HG02870 (cell line): Measurements from ENCODE around the gene BRSK2.
"Not testable (repeated sequence)": the region's sequence is repeated elsewhere in the genome, so short reads cannot be mapped to it uniquely, and the experiment has no call there.

ENCODE experiments used
- ATAC-seq: cut with Tn5 transposase; IDR thresholded peaks from one replicate; pipeline ENCODE4 v1.9.1; 2021; ENCODE audit warnings: mild to moderate bottlenecking, moderate library complexity; ENCODE audit not compliant: unreplicated experiment

BRSK2 gene

GRCh38 chr11:1507381-1508140, 117.8 kb downstream of the BRSK2 start:
- ATAC-seq: no peak

GRCh38 chr11:1508491-1508891, 118.8 kb downstream of the BRSK2 start:
- no peak for ATAC-seq

- no peak for ATAC-seq
These were observed 119.3 kb downstream of the BRSK2 start for GRCh38 chr11:1508986-1509385.

DNA sequence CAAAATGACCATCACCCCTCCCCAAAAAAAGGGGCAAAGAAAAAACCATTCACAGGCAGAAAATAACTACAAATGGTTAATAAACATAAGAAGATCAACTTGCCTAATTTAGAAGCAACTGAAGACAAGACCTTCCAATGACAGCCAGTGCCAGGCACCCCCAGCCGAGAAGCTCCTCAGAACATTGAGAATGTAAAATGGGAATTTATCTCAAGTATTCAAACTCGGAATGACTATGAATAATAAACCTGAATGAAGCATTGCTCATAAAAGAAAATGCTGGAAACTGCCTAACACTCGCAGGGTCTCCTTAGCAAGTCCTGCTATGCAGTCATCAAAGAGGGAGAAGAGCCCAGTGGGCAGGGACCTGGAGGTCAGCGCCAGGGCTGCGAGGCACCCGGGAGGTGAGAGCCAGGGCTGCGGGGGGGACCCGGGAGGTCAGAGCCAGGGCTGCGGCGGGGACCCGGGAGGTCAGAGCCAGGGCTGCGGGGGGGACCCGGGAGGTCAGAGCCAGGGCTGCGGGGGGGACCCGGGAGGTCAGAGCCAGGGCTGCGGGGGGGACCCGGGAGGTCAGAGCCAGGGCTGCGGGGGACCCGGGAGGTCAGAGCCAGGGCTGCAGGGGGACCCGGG, 120.0 kb downstream of the BRSK2 start:
- no peak for ATAC-seq

DNA sequence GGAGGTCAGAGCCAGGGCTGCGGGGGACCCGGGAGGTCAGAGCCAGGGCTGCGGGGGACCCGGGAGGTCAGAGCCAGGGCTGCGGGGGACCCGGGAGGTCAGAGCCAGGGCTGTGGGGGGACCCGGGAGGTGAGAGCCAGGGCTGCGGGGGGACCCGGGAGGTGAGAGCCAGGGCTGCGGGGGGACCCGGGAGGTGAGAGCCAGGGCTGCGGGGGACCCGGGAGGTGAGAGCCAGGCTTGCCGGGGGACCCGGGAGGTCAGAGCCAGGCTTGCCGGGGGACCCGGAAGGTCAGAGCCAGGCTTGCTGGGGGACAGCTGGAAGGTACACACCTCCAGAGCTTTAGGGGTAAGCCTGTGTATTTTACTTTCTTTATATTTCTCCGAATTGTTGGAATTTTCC, 120.6 kb downstream of the BRSK2 start:
- ATAC-seq: not testable (repeated sequence)

GRCh38 chr11:1510928-1511327, 121.2 kb downstream of the BRSK2 start:
- no peak for ATAC-seq

GRCh38 chr11:1511937-1512496, 122.3 kb downstream of the BRSK2 start:
- no peak for ATAC-seq
